Measurements from ENCODE around the gene ST3GAL3.

ST3GAL3 gene

GRCh38 chr1:43971336-43971980 is 264.1 kb downstream of the ST3GAL3 start:
- no peak overlapping the region for H3K27ac Mint-ChIP-seq
- no peak for ATAC-seq
- peaks cover 22% of the 10 kb centered on the region for H3K36me3 Mint-ChIP-seq
- H3K4me1 Mint-ChIP-seq = peaks cover 49% of the 10 kb centered on the region
- H3K27me3 Mint-ChIP-seq = no peaks in the 10 kb centered on the region
- no peaks in the 10 kb centered on the region for H3K9me3 Mint-ChIP-seq
- peak overlapping the region; percentile 92 for H3K4me3 Mint-ChIP-seq

DNA sequence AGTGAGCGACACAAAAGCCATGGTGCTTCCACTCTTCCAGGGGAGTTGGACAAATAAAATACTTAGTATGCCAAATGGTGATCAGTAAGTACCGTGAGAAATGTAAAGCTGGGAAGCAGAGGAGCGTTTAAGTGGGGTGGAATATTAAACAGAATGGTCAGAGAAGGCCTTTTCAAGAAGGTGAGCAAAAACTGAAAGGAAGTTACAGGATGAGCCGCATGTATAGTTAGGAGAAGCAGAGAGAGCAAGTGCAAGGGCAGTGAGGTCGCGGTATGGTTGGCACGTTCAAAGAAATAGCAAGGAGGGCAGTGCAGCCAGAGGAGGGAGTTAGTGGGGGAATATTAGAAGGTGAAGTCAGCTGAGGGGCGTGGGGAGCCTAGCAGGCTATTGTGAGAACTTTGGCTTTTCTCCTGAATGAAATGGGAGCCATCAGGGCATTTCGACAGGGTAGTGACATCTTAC is 266.7 kb downstream of the ST3GAL3 start:
- no peaks in the 10 kb centered on the region for H3K27me3 Mint-ChIP-seq
- peaks cover 73% of the 10 kb centered on the region for H3K4me1 Mint-ChIP-seq
- peak overlapping the region; percentile 92 for H3K4me3 Mint-ChIP-seq
- ATAC-seq = no peak
- peak overlapping the region; percentile 95 for H3K27ac Mint-ChIP-seq
- H3K36me3 Mint-ChIP-seq = peaks cover 27% of the 10 kb centered on the region
- H3K9me3 Mint-ChIP-seq = no peaks in the 10 kb centered on the region

GRCh38 chr1:43974443-43975248 is 267.3 kb downstream of the ST3GAL3 start, which contains the start of gene ATP6V0B:
ATP6V0B (plus strand) TSS chr1:43974960; CDS start chr1:43975041, 81 bp downstream.
- peaks cover 68% of the 10 kb centered on the region for H3K4me1 Mint-ChIP-seq
- H3K27me3 Mint-ChIP-seq = no peaks in the 10 kb centered on the region
- H3K4me3 Mint-ChIP-seq = peak within 1 kb of the TSS; percentile 92
- peak within 1 kb of the TSS; percentile 95 for H3K27ac Mint-ChIP-seq
- H3K36me3 Mint-ChIP-seq = peaks cover 27% of the 10 kb centered on the region
- H3K9me3 Mint-ChIP-seq = no peaks in the 10 kb centered on the region
- peak; percentile 89 for ATAC-seq

DNA sequence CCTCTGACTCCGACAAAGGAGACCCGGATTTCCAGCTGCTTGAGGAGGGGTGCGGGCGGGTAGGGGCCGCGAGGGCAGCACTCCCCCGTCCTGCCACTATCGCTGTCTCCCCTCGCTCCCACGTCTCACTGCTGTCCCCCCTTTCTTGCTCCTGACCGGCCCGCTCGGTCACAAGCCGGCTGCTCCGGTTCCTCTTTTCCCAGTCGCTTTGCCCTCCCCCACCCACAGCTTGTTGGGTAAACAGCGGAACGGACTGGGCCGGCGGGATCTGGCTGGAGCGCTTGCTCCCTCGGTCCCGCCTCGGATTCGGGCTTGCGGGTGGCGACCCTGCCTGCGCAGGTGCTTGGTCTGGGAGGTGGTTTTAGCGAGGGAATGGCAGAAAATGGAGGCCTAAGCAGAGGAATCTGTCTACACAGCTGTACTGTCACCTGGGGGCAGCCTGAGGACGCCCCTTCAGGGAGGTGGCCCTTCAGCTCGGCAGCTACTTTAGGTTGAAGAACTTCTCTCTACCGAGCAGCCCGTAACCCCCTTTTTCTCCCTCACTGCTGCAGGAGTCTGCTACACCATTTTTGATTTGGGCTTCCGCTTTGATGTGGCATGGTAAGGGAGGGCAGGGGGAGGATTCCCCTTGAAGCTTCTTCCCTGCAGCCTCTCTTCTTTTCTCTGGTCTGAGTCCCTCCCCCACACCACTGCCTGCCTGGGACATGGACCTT is 268.1 kb downstream of the ST3GAL3 start:
- Mint-ChIP-seq H3K4me3 (peak overlapping the region; percentile 92), H3K36me3 (peaks cover 27% of the 10 kb centered on the region), H3K27me3 (no peaks in the 10 kb centered on the region), H3K4me1 (peaks cover 66% of the 10 kb centered on the region), H3K9me3 (no peaks in the 10 kb centered on the region), H3K27ac (peak overlapping the region; percentile 95)
- ATAC-seq = peak; percentile 31

GRCh38 chr1:43976045-43976444 is 268.7 kb downstream of the ST3GAL3 start:
- ATAC-seq = no peak
- Mint-ChIP-seq H3K27me3 (no peaks in the 10 kb centered on the region), H3K36me3 (peaks cover 27% of the 10 kb centered on the region), H3K27ac (peak overlapping the region; percentile 95), H3K4me1 (peaks cover 66% of the 10 kb centered on the region), H3K9me3 (no peaks in the 10 kb centered on the region), H3K4me3 (peak overlapping the region; percentile 92)

DNA sequence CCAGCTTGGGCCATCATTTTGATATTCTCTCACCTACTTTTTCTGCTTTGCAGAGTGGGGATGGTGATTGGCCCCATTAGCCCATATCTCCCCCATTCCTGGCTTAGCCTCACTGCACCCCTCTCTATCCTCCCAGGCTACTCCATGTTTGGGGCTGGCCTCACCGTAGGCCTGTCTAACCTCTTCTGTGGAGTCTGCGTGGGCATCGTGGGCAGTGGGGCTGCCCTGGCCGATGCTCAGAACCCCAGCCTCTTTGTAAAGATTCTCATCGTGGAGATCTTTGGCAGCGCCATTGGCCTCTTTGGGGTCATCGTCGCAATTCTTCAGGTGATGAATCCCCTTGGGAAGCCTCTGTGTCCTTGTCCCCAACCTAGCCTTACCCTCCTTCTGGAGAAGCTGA is 269.6 kb downstream of the ST3GAL3 start:
- H3K27ac Mint-ChIP-seq = peak overlapping the region; percentile 95
- H3K4me3 Mint-ChIP-seq = peak overlapping the region; percentile 15
- H3K27me3 Mint-ChIP-seq = no peaks in the 10 kb centered on the region
- no peaks in the 10 kb centered on the region for H3K9me3 Mint-ChIP-seq
- no peak for ATAC-seq
- H3K4me1 Mint-ChIP-seq = peaks cover 62% of the 10 kb centered on the region
- peaks cover 27% of the 10 kb centered on the region for H3K36me3 Mint-ChIP-seq

- ATAC-seq = no peak
- peaks cover 62% of the 10 kb centered on the region for H3K4me1 Mint-ChIP-seq
- H3K27ac Mint-ChIP-seq = peak overlapping the region; percentile 95
- peaks cover 30% of the 10 kb centered on the region for H3K36me3 Mint-ChIP-seq
- H3K27me3 Mint-ChIP-seq = no peaks in the 10 kb centered on the region
- H3K4me3 Mint-ChIP-seq = peak overlapping the region; percentile 15
- no peaks in the 10 kb centered on the region for H3K9me3 Mint-ChIP-seq
Observed at GRCh38 chr1:43977376-43978263, 270.3 kb downstream of the ST3GAL3 start.

DNA sequence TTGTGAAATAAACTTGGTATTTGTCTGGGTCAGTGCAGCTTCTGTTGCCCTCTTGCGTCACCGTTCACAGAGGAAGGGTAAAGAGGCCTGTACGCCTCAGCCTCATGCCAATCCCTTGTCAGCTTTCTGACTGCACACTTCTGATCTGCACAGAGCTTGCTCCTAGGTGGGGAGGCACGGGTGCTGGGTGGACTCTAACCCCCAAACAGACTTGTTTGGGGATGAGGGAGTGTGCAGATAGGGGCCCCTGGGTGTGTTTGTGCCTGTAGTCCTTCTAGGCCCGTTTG is 270.9 kb downstream of the ST3GAL3 start:
- Mint-ChIP-seq H3K4me1 (peaks cover 61% of the 10 kb centered on the region), H3K27me3 (no peaks in the 10 kb centered on the region), H3K36me3 (peaks cover 35% of the 10 kb centered on the region), H3K9me3 (no peaks in the 10 kb centered on the region), H3K4me3 (peak overlapping the region; percentile 60), H3K27ac (peak overlapping the region; percentile 95)
- ATAC-seq = no peak

DNA sequence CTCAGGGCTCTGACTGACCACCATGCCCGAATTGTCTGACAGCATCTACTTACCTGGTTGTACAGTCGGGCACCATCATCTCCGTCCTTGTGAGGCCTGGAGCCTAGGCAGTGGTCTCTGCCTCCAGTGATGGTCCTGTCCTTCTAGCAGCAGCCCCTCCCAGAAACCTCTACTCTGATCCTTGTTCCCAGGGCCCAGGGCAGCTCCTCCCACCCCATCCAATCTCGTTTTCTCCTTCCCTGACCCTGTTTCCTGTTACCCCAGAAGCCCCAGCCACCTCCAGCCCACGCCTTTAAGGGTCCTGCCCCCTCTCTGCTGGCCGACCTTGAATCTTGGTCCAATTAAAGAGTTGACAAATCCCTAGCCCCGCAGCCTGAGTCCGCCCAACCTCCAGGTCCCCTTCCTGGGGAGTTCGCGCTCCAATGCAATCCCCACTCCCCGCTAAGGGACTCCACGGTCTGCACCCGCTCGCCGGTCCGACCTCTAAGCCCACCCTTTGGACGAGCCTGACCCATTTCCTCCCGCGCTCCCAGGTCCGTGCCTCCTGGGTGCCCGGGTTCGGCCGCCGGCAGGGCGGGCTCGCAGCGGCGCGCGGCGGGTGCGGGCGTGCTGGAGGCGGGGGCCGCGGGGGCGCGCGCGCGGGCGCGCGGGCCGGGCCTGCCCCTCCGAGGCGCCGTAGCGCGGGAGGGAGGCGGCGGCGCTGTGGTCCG is 271.4 kb downstream of the ST3GAL3 start, which contains the start of gene B4GALT2:
Gene B4GALT2 (plus strand): TSS at position 660 of the 710 bp plus-strand sequence. CDS start 1,951 bp downstream, outside the sequence.
- Mint-ChIP-seq H3K27ac (peak within 1 kb of the TSS; percentile 95), H3K9me3 (no peaks in the 10 kb centered on the region), H3K4me1 (peaks cover 56% of the 10 kb centered on the region), H3K36me3 (peaks cover 37% of the 10 kb centered on the region), H3K4me3 (peak within 1 kb of the TSS; percentile 82), H3K27me3 (no peaks in the 10 kb centered on the region)
- peak; percentile 7 for ATAC-seq

DNA sequence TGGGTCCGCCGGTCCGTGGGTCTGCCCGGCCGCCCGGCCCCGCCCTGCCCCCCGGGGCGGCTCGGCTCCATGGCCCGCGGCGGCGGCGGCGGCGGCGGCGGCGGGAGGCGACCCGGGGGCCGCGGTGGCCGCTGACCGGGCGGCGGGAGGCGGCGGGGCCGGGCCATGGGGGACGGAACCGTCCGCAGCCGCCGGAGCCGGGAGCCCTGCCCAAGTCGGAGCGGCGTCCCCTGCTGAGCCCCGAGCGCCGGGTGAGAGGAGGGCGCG is 271.9 kb downstream of the ST3GAL3 start:
- no peak overlapping the region for H3K27ac Mint-ChIP-seq
- peaks cover 39% of the 10 kb centered on the region for H3K36me3 Mint-ChIP-seq
- no peak for ATAC-seq
- no peaks in the 10 kb centered on the region for H3K9me3 Mint-ChIP-seq
- H3K4me3 Mint-ChIP-seq = no peak overlapping the region
- H3K4me1 Mint-ChIP-seq = peaks cover 51% of the 10 kb centered on the region
- H3K27me3 Mint-ChIP-seq = no peaks in the 10 kb centered on the region

DNA sequence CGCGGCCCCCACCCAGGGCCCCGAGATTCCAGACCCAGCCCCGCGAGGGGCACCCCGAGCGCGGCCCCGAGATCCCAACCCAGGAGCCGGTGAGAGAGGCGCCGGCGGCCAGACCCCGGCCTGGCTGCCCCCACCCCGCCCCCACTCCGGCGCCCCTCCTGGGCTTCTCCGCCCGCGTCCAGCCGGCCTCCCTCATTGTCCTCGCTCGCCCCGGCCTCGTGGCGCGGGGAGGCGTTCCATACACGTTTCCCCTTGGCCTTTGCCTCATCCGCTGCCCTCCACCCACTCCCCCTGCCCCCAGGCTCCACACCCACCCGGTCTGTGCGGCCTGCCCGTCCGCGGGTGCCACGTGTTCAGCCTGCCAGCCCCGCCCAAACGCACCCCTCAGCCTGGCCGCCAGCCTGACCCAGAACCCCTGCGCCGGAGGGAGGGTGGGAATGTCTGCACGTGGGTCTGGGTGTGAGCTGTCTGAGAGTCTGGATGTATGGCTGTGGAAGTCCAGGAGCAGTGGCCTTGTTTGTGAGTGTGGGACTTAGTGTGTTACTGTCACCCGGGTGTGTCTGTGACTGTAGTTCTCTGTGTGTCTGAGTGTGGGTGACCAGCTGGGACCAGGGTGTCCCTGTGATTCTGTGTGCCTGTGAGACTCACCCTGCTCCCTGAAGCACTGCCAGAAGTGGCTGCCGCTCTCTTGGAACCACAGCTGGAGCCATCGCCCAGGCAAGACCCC is 272.4 kb downstream of the ST3GAL3 start:
- Mint-ChIP-seq H3K4me3 (peak overlapping the region; percentile 82), H3K27me3 (no peaks in the 10 kb centered on the region), H3K27ac (peak overlapping the region; percentile 10), H3K36me3 (peaks cover 42% of the 10 kb centered on the region), H3K4me1 (peaks cover 47% of the 10 kb centered on the region), H3K9me3 (no peaks in the 10 kb centered on the region)
- peak; percentile 26 for ATAC-seq

DNA sequence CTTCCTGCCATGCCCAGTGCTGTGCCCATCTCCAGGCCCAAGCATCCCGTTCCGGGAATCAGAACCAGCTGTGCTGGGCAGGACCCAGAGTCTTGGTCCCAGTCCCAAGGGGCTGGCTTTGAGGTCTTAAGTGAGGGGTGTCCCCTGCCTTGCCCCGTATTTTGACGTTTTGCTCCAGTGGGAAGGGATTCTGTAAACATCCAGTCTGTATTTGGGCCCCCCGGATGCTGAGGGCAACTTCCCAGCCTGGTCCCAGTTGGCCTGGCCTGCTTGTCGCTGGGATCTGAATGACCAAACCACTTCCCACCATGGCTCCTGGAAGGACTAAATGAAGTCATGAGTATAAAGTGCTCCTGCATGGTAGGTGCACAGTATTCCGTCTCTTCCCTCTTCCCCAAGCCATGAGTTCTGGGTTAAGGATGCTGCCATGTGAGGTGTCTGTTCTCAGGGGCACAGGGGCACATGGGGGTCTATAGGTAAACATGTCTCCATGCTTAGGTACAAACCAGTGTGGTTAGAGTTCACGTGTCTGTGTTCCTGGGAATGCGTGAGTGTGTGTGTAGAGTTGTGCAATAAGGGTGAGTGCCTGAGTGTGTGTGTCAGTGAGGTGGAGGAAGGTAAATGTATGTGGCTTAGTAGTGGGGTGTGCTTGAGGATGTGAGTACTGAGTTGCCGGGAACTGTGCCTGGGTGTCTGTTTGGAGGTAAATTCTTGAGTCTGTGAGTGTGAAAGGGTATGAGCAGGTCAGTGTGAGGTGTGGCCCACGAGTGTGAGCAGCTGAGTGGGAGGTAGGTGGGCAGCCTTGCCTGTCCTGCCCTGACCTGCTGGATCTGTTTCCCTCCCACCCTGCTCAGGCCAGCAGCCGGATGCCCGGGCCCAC is 273.2 kb downstream of the ST3GAL3 start:
- Mint-ChIP-seq H3K27me3 (no peaks in the 10 kb centered on the region), H3K4me3 (peak overlapping the region; percentile 82), H3K4me1 (peaks cover 46% of the 10 kb centered on the region), H3K36me3 (peaks cover 44% of the 10 kb centered on the region), H3K9me3 (no peaks in the 10 kb centered on the region), H3K27ac (peak overlapping the region; percentile 10)
- no peak for ATAC-seq
